HepG2 (cell line): ENCODE measurements around the gene HTRA3. TPM values are rescaled to one million over a fixed set of nuclear protein-coding genes. Genes with fewer than 3 reads are reported as not detected.

ENCODE experiments used
- ATAC-seq: fragments of 200-7000 bp; cut with Tn5 transposase; 3 replicates; pipeline ENCODE4 v1.9.1; 2020; ENCODE audit warnings: mild to moderate bottlenecking, moderate library complexity
- BruUV-seq: library from RNA; stranded (reverse); fragments of 400-500 nt; replicated peaks from 2 replicates; lab custom pipeline; 2021; lab: Mats Ljungman, UMichigan
- CTCF ChIA-PET: fragments of 300-600 bp; formaldehyde crosslinking; extraction: SDS; loops from one replicate; lab custom pipeline; 2021; ENCODE audit warnings: low total read pairs, inconsistent platforms, low intra/inter-chr PET ratio; lab: Yijun Ruan, JAX
- POLR2A ChIA-PET: fragments of 350-600 bp; sonication (Branson Sonifier 250); formaldehyde crosslinking; loops from one replicate; lab custom pipeline; 2020; ENCODE audit warnings: antibody characterized with exemption, inconsistent platforms; lab: Yijun Ruan, JAX
- DNase-seq: peaks from one replicate; pipeline ENCODE4 v3.0.0-alpha.2; 2015; ENCODE audit warnings: low spot score
- FAIRE-seq: peaks from 3 replicates; lab custom pipeline; 2011; peaks lifted over from hg19 to GRCh38; lab: Jason Lieb, UNC
- H2AFZ ChIP-seq: one replicate; pipeline ENCODE4 v1.6.1; 2011; ENCODE audit warnings: low read length, inconsistent platforms
- H3K27ac ChIP-seq: fragments of 300-600 bp; 3 replicates; pipeline ENCODE4 v1.8.0; 2011; ENCODE audit warnings: mixed run types, mild to moderate bottlenecking, mixed read lengths, low read length, inconsistent platforms; ENCODE audit not compliant: insufficient read depth; ENCODE audit errors: extremely low read length
- H3K27me3 ChIP-seq, 2 experiments: fragments of 200-600 bp in 1 of 2; 2 replicates in 1 of 2; 3 replicates in 1 of 2; pipeline versions ENCODE4 v1.6.0 to v1.8.0; 2011; ENCODE audit warnings: low read length in 2 of 2, mild to moderate bottlenecking in 2 of 2, moderate library complexity in 2 of 2, inconsistent platforms in 1 of 2; ENCODE audit not compliant: insufficient read depth in 2 of 2, control insufficient read depth in 1 of 2
- H3K36me3 ChIP-seq, 2 experiments: fragments of 200-600 bp in 1 of 2; replicated peaks in 1 of 2; 2 replicates in 1 of 2; 3 replicates in 1 of 2; pipeline versions ENCODE4 v1.5.1 to v1.8.0; 2011; ENCODE audit warnings: low read length in 2 of 2, inconsistent platforms in 1 of 2; ENCODE audit not compliant: insufficient read depth in 2 of 2, control insufficient read depth in 1 of 2
- H3K4me1 ChIP-seq: 2 replicates; pipeline ENCODE4 v1.5.1; 2012; ENCODE audit warnings: low read length, inconsistent platforms; ENCODE audit not compliant: insufficient read depth
- H3K4me2 ChIP-seq: 2 replicates; pipeline ENCODE4 v1.6.0; 2011; ENCODE audit warnings: low read depth, low read length, inconsistent platforms
- H3K4me3 ChIP-seq, 3 experiments: fragments of 200-600 bp in 1 of 3; sonication (generic), shearing (Covaris generic) in 1 of 3; replicated peaks in 1 of 3; 2 replicates each; pipeline ENCODE4 v1.5.1; 2011 to 2016; ENCODE audit warnings: low read length in 3 of 3, inconsistent platforms in 2 of 3, low read depth in 2 of 3, mild to moderate bottlenecking in 2 of 3, control low read depth in 1 of 3, mixed read lengths in 1 of 3; ENCODE audit not compliant: insufficient read depth in 1 of 3
- H3K79me2 ChIP-seq: one replicate; pipeline ENCODE4 v1.6.1; 2011; ENCODE audit warnings: low read length, inconsistent platforms; ENCODE audit not compliant: insufficient read depth
- H3K9ac ChIP-seq: 2 replicates; pipeline ENCODE4 v1.6.0; 2011; ENCODE audit warnings: mild to moderate bottlenecking, low read depth, low read length, inconsistent platforms; ENCODE audit not compliant: insufficient read depth
- H3K9me3 ChIP-seq: 2 replicates; pipeline ENCODE4 v1.5.1; 2012; ENCODE audit warnings: mild to moderate bottlenecking, low read length
- H4K20me1 ChIP-seq: 2 replicates; pipeline ENCODE4 v1.6.0; 2011; ENCODE audit warnings: inconsistent platforms, mild to moderate bottlenecking, low read length, moderate library complexity; ENCODE audit not compliant: insufficient read depth
- ARID4A ChIP-seq: sonication (generic); formaldehyde crosslinking; IDR thresholded peaks from 2 replicates; pipeline ENCODE4 v1.5.0; 2020; ENCODE audit warnings: mild to moderate bottlenecking, missing genetic modification reagents, borderline replicate concordance
- ATF7 ChIP-seq, 2 experiments: fragments of 450-650 bp in 1 of 2; sonication (generic) in 1 of 2; formaldehyde crosslinking in 1 of 2; IDR thresholded peaks; 2 replicates each; pipeline versions ENCODE4 v1.4.0 to v1.6.1; 2016 to 2020; ENCODE audit warnings: antibody characterized with exemption in 1 of 2, mild to moderate bottlenecking in 1 of 2, missing genetic modification reagents in 1 of 2
- BCL6 ChIP-seq: IDR thresholded peaks from 2 replicates; pipeline ENCODE4 v1.6.1; 2016; ENCODE audit warnings: missing genetic modification reagents, missing compliant biosample characterization
- CEBPB ChIP-seq: IDR thresholded peaks from 2 replicates; pipeline ENCODE4 v1.6.1; 2011; ENCODE audit warnings: low read depth, low read length, improper control_type of control experiment, borderline replicate concordance
- MAFK ChIP-seq, 2 experiments: IDR thresholded peaks in 1 of 2; conservative IDR thresholded peaks in 1 of 2; 2 replicates each; pipeline ENCODE4 v1.6.1; 2011; ENCODE audit warnings: improper control_type of control experiment in 2 of 2, low read length in 2 of 2
- MYC ChIP-seq: sonication (generic); formaldehyde crosslinking; IDR thresholded peaks from 2 replicates; pipeline ENCODE4 v1.9.0; 2021; ENCODE audit warnings: missing genetic modification reagents, borderline replicate concordance
- POLR2AphosphoS5 ChIP-seq: IDR thresholded peaks from 2 replicates; pipeline ENCODE4 v1.6.1; 2012; ENCODE audit warnings: low read depth, low read length
- PRPF4 ChIP-seq: fragments of 200-400 bp; formaldehyde crosslinking; IDR thresholded peaks from 2 replicates; pipeline ENCODE4 v1.6.1; 2016; ENCODE audit warnings: low read length, low read depth; ENCODE audit not compliant: poor library complexity, severe bottlenecking
- SALL2 ChIP-seq: sonication (generic); formaldehyde crosslinking; IDR thresholded peaks from 2 replicates; pipeline ENCODE4 v1.8.1; 2023; ENCODE audit warnings: mild to moderate bottlenecking, missing genetic modification reagents, inconsistent platforms
- SMYD3 ChIP-seq: sonication (generic); formaldehyde crosslinking; IDR thresholded peaks from 2 replicates; pipeline ENCODE4 v1.8.1; 2023; ENCODE audit warnings: mild to moderate bottlenecking, missing genetic modification reagents
- ZNF251 ChIP-seq: sonication (generic); formaldehyde crosslinking; IDR thresholded peaks from 2 replicates; pipeline ENCODE4 v1.9.0; 2021; ENCODE audit warnings: mild to moderate bottlenecking, missing genetic modification reagents
- WGBS: methylation state at CpG from one replicate; pipeline ENCODE4 v1.1.6; 2017; ENCODE audit warnings: low lambda C conversion rate; 5-methylcytosine and 5-hydroxymethylcytosine counted together
- in situ Hi-C: cut with HindIII; loops from 2 replicates; pipeline ENCODE4 v1.10.0; 2017; ENCODE audit warnings: low pct_unique_long_range_greater_than_20kb; ENCODE audit not compliant: extremely low pct_ligation_motif_present
- intact Hi-C: fragments of 100-400 bp; cut with micrococcal nuclease; formaldehyde crosslinking; loops from one replicate; pipeline ENCODE4 v1.10.0; 2022; ENCODE audit not compliant: unreplicated experiment
- polyA plus RNA-seq, 8 experiments: library from polyadenylated mRNA; depleted of rRNA in 3 of 8; stranded (reverse) in 7 of 8; unstranded in 1 of 8; fragments of >200 nt; fragmentation: Illumina TruSeq in 4 of 8; extraction: Trizol in 4 of 8; gene quantifications; 2 replicates each; pipeline versions ENCODE4 v1.2.1 to v1.2.3, GENCODE V29; 2011 to 2016; ENCODE audit warnings: low read depth in 4 of 8, missing spikeins in 1 of 8, mixed read lengths in 1 of 8; ENCODE audit not compliant: insufficient read depth in 1 of 8
- total RNA-seq, 5 experiments: library from RNA; depleted of rRNA; stranded (reverse); fragments of >200 nt; fragmentation: Illumina TruSeq; extraction: Trizol; gene quantifications; 2 replicates each; pipeline ENCODE4 v1.2.3, GENCODE V29; 2016; ENCODE audit warnings: low read depth in 1 of 5

HTRA3 gene
- total and polyA plus RNA-seq, 2 of the 13 experiments (the other 11 are each of a cell fraction or from before 2014, with no cell fraction given): 0.17 TPM; not detected in 1

DNA sequence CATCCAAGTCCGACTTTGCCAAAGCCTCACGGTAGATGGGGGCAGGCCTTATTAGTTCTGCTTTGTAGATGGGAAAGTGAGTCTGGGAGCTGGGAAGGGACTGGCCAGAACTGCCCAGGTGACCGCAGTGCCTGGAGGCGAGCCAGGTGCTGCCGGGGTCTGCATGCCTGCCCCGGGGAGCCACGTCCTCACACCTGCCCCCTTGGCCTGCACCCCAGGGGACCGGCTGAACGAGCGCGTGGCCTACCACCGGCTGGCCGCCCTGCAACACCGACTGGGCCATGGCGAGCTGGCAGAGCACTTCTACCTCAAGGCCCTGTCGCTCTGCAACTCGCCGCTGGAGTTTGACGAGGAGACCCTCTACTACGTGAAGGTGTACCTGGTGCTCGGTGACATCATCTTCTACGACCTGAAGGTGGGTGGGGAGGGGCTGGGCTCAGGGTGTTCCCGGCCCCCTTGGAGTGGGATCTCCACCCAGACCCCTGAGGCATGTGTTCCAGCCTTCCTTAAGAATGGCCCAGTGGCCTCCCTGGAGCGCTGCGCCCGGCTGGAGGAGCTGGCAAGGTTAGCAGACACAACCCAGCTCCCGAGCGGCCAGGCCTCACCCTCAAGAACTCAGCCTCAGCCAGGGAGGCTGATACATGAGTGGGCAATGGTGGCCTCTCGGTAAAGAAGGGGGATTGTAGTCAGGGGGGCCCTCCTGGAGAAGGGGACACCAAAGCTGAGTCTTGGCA is 32.1 kb upstream of the HTRA3 start:
- no TSS peak for BruUV-seq
- no peak overlapping the region for H3K9ac ChIP-seq
- no peaks in the 10 kb centered on the region for H3K9me3 ChIP-seq
- 100% methylated on average over 3 of the region's 29 CpGs for WGBS
- H4K20me1 ChIP-seq: peaks cover 9% of the 10 kb centered on the region; the same call in 1 of the 2 replicates
- intact Hi-C loops: no loop called here
- peaks cover 39% of the 10 kb centered on the region for H3K4me1 ChIP-seq
- H3K4me3 ChIP-seq: no peak overlapping the region
- FAIRE-seq (no peak), ATAC-seq (no peak), DNase-seq (no peak)
- H3K79me2 ChIP-seq: no peaks in the 10 kb centered on the region
- H2AFZ ChIP-seq: no peak overlapping the region
- in situ Hi-C loops: no loop called here
- ChIA-PET POLR2A (interaction anchor here (1.2 to 1.3 kb wide), 2 partner anchors 10 to 39 kb away, joined by 3 to 5 read pairs; no protein-coding TSS in a partner anchor), CTCF (interaction anchor here (1.1 to 1.3 kb wide), 2 partner anchors 61 to 166 kb away, joined by 3 read pairs; no protein-coding TSS in a partner anchor)
- TF ChIP-seq SMYD3 (no peak), ATF7 (IDR thresholded peaks at IDR 0.05) (peak; percentile 19; the same call in 1 of the 2 replicates), ATF7 (CRISPR knock-in tag; IDR thresholded peaks at IDR 0.05) (no peak), BCL6 (CRISPR knock-in tag) (no peak)
- H3K27me3 ChIP-seq: no peaks in the 10 kb centered on the region
- H3K36me3 ChIP-seq: peaks cover 22 to 58% of the 10 kb centered on the region in 2 experiments
- no peak overlapping the region for H3K27ac ChIP-seq
- H3K4me2 ChIP-seq: peak overlapping the region; percentile 11; the same call in 1 of the 2 replicates

DNA sequence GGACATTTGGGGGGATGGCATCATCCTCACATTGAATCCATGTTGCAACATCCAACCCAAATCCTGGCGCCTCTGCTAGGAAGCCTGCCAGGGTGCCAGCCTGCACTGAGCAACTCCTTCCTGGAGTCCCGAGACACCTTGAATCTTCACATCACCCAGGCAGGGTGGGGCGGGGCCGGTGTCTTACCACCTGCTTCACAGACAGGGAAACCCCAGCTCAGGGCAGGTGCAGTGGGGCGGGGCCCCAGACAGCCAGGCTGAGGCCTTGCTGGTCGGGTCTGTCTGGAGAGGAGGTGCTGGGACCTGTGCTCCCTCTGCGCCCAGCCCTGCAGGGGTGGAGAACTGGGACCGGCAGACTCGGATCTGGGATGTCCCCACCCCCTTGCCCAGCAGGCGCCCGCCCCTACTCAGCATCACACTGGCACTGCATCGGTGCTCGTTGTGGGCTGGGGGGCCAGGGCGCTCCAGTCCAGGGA is 31.5 kb upstream of the HTRA3 start:
- Histone ChIP-seq H3K4me1 (peaks cover 42% of the 10 kb centered on the region), H3K4me3 (no peak overlapping the region), H3K27me3 (no peaks in the 10 kb centered on the region), H3K4me2 (peak overlapping the region; percentile 12; the same call in 1 of the 2 replicates), H3K9ac (0 out of 2 replicates have a peak overlapping the region, but pooled peaks have one; percentile 13), H4K20me1 (peaks cover 9% of the 10 kb centered on the region; the same call in 1 of the 2 replicates), H3K27ac (peak overlapping the region; percentile 63), H3K36me3 (peaks cover 22 to 55% of the 10 kb centered on the region in 2 experiments), H3K79me2 (no peaks in the 10 kb centered on the region), H3K9me3 (no peaks in the 10 kb centered on the region), H2AFZ (no peak overlapping the region)
- in situ Hi-C loops: no loop called here
- WGBS: 91% methylated on average over 4 of the region's 14 CpGs
- peak; percentile 1; the same call in 1 of the 3 replicates for ATAC-seq
- no TSS peak for BruUV-seq
- no peak for FAIRE-seq
- no peak for DNase-seq
- ChIA-PET CTCF (interaction anchor here (1.1 to 1.3 kb wide), 2 partner anchors 61 to 165 kb away, joined by 3 read pairs; no protein-coding TSS in a partner anchor), POLR2A (interaction anchor here (1.2 to 1.4 kb wide), 4 partner anchors 11 to 61 kb away, joined by 3 to 7 read pairs (median 4); no protein-coding TSS in a partner anchor)
- intact Hi-C loops: loop anchor here (1.0 kb wide), 1 partner anchor 61 kb away; no protein-coding TSS in a partner anchor
- TF ChIP-seq POLR2AphosphoS5 (no peak), MAFK (conservative IDR thresholded peaks at IDR 0.05 in 1 of 2, IDR thresholded peaks at IDR 0.05 in 1 of 2; ENCODE audit: low read length in 2 of 2) (no peak), ARID4A (CRISPR knock-in tag) (no peak), PRPF4 (no peak), SALL2 (CRISPR knock-in tag) (no peak), ZNF251 (CRISPR knock-in tag) (no peak), MYC (CRISPR knock-in tag) (no peak), CEBPB (peak; percentile 16; the same call in 1 of the 2 replicates)
